Fibroblast of lung (primary cell): ENCODE data around the gene KCTD5.

Experiments used
- CTCF ChIP-seq, 2 donors: IDR thresholded peaks in 1 of 2; conservative IDR thresholded peaks in 1 of 2; 1 replicate in 1 of 2; 2 replicates in 1 of 2; pipeline ENCODE4 v1.5.1; 2011 to 2012; ENCODE audit warnings: low read length in 2 of 2, control low read depth in 1 of 2, inconsistent platforms in 1 of 2, low read depth in 1 of 2, mild to moderate bottlenecking in 1 of 2
- EZH2 ChIP-seq: IDR thresholded peaks from 2 replicates; pipeline ENCODE4 v1.5.1; 2012; ENCODE audit warnings: low read length, control low read depth, mild to moderate bottlenecking; ENCODE audit errors: missing control alignments

GRCh38 chr16:2682209-2683021 is at the start of gene KCTD5:
- TF ChIP-seq CTCF (conservative IDR thresholded peaks at IDR 0.05 in 1 of 2, IDR thresholded peaks at IDR 0.05 in 1 of 2; ENCODE audit: low read depth in 1 of 2, low read length in 2 of 2): no peak
- TF ChIP-seq EZH2: no peak
